ENCODE measurements around the gene FADS3. TPM values are rescaled to one million over a fixed set of nuclear protein-coding genes. Genes with fewer than 3 reads are reported as not detected.
A peak's percentile ranks its signal among the peaks of the same experiment; 100 is the strongest.

The FADS3 gene
- polyA plus RNA-seq, 3 donors: 32.5 to 267 (median 64.1) TPM

GRCh38 chr11:61851900-61852295, 39.4 kb downstream of the FADS3 start:
- H3K27ac ChIP-seq (ENCODE audit: low read depth, low read length): no peak overlapping the region
- WGBS, 3 donors: 75 to 84% (median 84%) methylated on average over 6 of the region's 6 CpGs

- H3K27ac ChIP-seq (ENCODE audit: low read depth, low read length): no peak overlapping the region
- 77 to 83% (median 81%) methylated on average over 24 of the region's 24 CpGs for WGBS, 3 donors
Observed at GRCh38 chr11:61851113-61851899, 40.0 kb downstream of the FADS3 start.

GRCh38 chr11:61850687-61851086, 40.7 kb downstream of the FADS3 start:
- 68 to 78% (median 71%) methylated on average over 7 of the region's 7 CpGs for WGBS, 3 donors
- no peak overlapping the region for H3K27ac ChIP-seq (ENCODE audit: low read depth, low read length)

- 92% methylated on average over 9 of the region's 9 CpGs for WGBS, 3 donors
- no peak overlapping the region for H3K27ac ChIP-seq (ENCODE audit: low read depth, low read length)
Observed at GRCh38 chr11:61848631-61849030, 42.7 kb downstream of the FADS3 start.

GRCh38 chr11:61847914-61848581, 43.3 kb downstream of the FADS3 start:
- H3K27ac ChIP-seq (ENCODE audit: low read depth, low read length): no peak overlapping the region
- 84 to 96% (median 94%) methylated on average over 18 of the region's 18 CpGs for WGBS, 3 donors

GRCh38 chr11:61846362-61847020, 44.9 kb downstream of the FADS3 start:
- no peak overlapping the region for H3K27ac ChIP-seq (ENCODE audit: low read depth, low read length)
- WGBS, 3 donors: 82 to 88% (median 88%) methylated on average over 10 of the region's 10 CpGs

GRCh38 chr11:61844909-61845565, 46.3 kb downstream of the FADS3 start:
- WGBS, 3 donors: 84 to 89% (median 85%) methylated on average over 16 of the region's 16 CpGs
- H3K27ac ChIP-seq (ENCODE audit: low read depth, low read length): no peak overlapping the region

GRCh38 chr11:61842528-61842820, 48.9 kb downstream of the FADS3 start:
- 91 to 95% (median 92%) methylated on average over 7 of the region's 7 CpGs for WGBS, 3 donors
- H3K27ac ChIP-seq (ENCODE audit: low read depth, low read length): no peak overlapping the region

- 80 to 88% (median 82%) methylated on average over 12 of the region's 12 CpGs for WGBS, 3 donors
- no peak overlapping the region for H3K27ac ChIP-seq (ENCODE audit: low read depth, low read length)
Observed at GRCh38 chr11:61841636-61842527, 49.5 kb downstream of the FADS3 start.

- 92 to 96% (median 95%) methylated on average over 7 of the region's 7 CpGs for WGBS, 3 donors
- no peak overlapping the region for H3K27ac ChIP-seq (ENCODE audit: low read depth, low read length)
Observed at GRCh38 chr11:61840371-61840770, 51.0 kb downstream of the FADS3 start.

- WGBS, 3 donors: 90 to 95% (median 93%) methylated on average over 2 of the region's 2 CpGs
- H3K27ac ChIP-seq (ENCODE audit: low read depth, low read length): no peak overlapping the region
Observed at GRCh38 chr11:61839742-61840141, 51.6 kb downstream of the FADS3 start.

- H3K27ac ChIP-seq (ENCODE audit: low read depth, low read length): no peak overlapping the region
Observed at GRCh38 chr11:61838921-61839320, 52.4 kb downstream of the FADS3 start.

GRCh38 chr11:61838501-61838900, 52.8 kb downstream of the FADS3 start:
- H3K27ac ChIP-seq (ENCODE audit: low read depth, low read length): no peak overlapping the region
- WGBS, 3 donors: 92 to 95% (median 94%) methylated on average over 5 of the region's 5 CpGs

More at GRCh38 chr11:61838921-61839320, 52.4 kb downstream of the FADS3 start:
- 86 to 92% (median 87%) methylated on average over 10 of the region's 10 CpGs for WGBS, 3 donors

GRCh38 chr11:61837411-61838005, 53.8 kb downstream of the FADS3 start:
- H3K27ac ChIP-seq (ENCODE audit: low read depth, low read length): no peak overlapping the region

GRCh38 chr11:61836193-61836592, 55.2 kb downstream of the FADS3 start:
- 95 to 96% (median 96%) methylated on average over 8 of the region's 8 CpGs for WGBS, 3 donors
- no peak overlapping the region for H3K27ac ChIP-seq (ENCODE audit: low read depth, low read length)

More at GRCh38 chr11:61837411-61838005, 53.8 kb downstream of the FADS3 start:
- 91 to 94% (median 94%) methylated on average over 15 of the region's 15 CpGs for WGBS, 3 donors

- 28 to 53% (median 31%) methylated on average over 11 to 12 of the region's 12 CpGs for WGBS, 3 donors
- peak overlapping the region; percentile 29 for H3K27ac ChIP-seq (ENCODE audit: low read depth, low read length)
Observed at GRCh38 chr11:61834278-61835048, 56.9 kb downstream of the FADS3 start.

- WGBS, 3 donors: 90 to 96% (median 92%) methylated on average over 12 of the region's 12 CpGs
- H3K27ac ChIP-seq (ENCODE audit: low read depth, low read length): no peak overlapping the region
Observed at GRCh38 chr11:61833926-61834277, 57.4 kb downstream of the FADS3 start.
